HG02943 (cell line): Measurements from ENCODE around the gene SFXN5.
"Not testable (repeated sequence)": the region's sequence is repeated elsewhere in the genome, so short reads cannot be mapped to it uniquely, and the experiment has no call there.

Experiments used
- ATAC-seq: cut with Tn5 transposase; IDR thresholded peaks from one replicate; pipeline ENCODE4 v1.9.1; 2021; ENCODE audit warnings: mild to moderate bottlenecking, low read depth, moderate library complexity; ENCODE audit not compliant: unreplicated experiment

SFXN5 gene

DNA sequence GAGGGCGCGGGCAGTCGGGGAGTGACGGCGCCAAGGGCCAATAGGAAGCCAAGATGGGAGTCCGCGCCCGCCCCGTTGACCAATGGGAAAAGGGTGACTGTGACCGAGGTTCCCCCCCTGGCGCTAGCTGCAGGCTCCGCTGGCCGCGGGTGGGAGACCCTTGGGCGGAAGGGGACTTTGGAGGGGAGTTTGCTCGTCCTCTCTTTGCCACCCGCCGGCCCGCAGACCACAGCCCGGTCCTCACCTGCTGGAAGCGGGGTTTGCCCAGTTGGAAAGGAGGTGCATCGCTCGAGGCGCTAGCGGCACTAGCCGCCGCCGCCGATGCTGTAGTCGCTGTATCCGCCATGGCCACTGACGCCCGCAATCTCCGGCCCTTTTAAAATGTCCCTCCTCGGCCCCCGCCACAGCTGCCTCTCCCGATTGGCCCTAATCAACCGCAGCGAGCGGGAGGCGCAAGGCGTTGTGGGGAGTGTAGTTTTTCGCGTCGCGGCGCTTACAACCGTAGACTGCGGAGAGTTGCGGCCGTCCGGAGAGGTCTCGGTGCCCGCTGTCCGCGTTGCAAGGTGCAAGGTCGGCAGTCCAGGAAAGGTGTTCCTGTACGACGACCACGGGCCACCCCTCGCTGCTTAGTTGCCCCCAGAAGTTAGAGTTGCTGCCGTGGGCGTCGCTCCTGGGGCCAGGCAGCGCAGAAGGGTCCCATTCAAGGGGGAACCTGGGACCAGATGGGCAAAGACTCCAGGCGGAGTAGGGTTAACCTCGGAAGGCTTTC, at the start of gene SFXN5:
Gene SFXN5 (minus strand): TSS at position 353 of the 769 bp plus-strand sequence. CDS start 7 bp downstream, at position 346.
- peak; percentile 92 for ATAC-seq

GRCh38 chr2:73119611-73120239, 48.2 kb upstream of the SFXN5 start:
- ATAC-seq, result not testable (repeated sequence)

- ATAC-seq, result no peak
These were observed 45.9 kb upstream of the SFXN5 start for GRCh38 chr2:73117441-73117840.

GRCh38 chr2:73116182-73116960, 44.9 kb upstream of the SFXN5 start:
- ATAC-seq, result no peak

DNA sequence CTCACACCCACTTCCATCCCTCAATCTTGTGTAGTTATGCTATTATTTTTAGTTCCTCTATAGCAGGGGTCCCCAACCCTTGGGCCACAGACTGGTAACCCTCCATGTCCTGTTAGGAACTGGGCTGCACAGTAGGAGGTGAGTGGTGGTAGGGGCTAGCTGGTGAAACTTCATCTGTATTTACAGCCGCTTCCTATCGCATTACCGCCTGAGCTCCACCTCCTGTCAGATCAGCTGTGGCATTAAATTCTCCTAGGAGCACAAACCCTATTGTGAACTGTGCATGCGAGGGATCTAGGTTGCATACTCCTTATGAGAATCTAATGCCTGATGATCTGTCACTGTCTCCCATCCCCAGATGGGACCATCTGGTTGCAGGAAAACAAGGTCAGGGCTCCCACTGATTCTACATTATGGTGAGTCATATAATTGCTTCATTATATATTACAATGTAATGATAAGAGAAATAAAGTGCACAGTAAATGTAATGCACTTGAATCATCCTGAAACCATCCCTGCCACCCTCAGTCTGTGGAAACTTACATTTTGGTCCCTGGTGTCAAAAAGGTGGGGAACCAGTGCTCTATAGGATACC, 42.9 kb upstream of the SFXN5 start:
- ATAC-seq, result no peak

GRCh38 chr2:73112913-73113854, 41.7 kb upstream of the SFXN5 start, which contains the start of gene RAB11FIP5:
RAB11FIP5 (minus strand) TSS chr2:73112948; CDS start chr2:73112777, 171 bp downstream.
- ATAC-seq, result no peak

DNA sequence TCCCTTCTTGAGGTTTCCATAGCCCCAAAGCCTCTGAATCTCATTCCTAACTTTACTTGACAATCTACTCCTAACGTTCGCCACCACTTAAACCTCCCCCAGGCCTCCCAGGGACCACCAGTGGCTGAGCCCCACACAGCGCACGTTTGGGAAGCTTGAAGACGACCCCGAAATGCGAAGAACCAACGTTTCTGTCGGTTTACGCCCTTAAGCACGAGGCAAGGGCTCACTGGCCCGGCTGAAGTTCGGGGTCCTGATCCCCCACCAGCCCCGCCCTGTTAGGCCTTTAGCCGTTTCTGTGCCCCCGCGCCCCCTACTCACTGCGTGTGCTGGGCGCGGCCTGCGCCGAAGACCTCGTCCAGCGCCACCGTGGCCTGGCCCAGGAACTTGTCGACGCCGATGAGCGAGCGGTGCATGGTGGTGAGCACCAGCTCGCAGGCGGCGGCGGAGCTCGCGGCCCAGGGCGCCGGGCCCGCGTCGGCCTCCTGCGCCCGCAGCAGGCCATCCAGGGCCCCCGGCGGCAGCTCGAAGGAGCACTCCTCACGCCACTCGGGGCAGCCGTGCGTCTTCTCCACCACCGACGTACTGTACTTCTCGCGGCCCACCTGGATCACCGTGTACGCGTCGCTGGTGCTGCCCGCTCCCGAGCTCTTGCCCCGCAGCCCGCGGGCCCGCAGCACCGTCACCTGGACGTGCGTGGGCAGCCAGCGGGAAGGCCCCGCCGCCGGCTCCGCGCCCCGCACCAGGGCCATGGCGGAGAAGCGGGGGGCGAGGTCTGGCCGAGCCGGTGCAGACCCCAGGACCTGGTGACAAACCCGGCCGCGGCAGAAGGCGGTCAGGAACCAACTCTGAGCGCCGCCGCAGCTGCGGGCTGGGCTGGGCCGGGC, 40.8 kb upstream of the SFXN5 start:
- no peak for ATAC-seq

GRCh38 chr2:73111073-73112025, 39.8 kb upstream of the SFXN5 start:
- no peak for ATAC-seq

DNA sequence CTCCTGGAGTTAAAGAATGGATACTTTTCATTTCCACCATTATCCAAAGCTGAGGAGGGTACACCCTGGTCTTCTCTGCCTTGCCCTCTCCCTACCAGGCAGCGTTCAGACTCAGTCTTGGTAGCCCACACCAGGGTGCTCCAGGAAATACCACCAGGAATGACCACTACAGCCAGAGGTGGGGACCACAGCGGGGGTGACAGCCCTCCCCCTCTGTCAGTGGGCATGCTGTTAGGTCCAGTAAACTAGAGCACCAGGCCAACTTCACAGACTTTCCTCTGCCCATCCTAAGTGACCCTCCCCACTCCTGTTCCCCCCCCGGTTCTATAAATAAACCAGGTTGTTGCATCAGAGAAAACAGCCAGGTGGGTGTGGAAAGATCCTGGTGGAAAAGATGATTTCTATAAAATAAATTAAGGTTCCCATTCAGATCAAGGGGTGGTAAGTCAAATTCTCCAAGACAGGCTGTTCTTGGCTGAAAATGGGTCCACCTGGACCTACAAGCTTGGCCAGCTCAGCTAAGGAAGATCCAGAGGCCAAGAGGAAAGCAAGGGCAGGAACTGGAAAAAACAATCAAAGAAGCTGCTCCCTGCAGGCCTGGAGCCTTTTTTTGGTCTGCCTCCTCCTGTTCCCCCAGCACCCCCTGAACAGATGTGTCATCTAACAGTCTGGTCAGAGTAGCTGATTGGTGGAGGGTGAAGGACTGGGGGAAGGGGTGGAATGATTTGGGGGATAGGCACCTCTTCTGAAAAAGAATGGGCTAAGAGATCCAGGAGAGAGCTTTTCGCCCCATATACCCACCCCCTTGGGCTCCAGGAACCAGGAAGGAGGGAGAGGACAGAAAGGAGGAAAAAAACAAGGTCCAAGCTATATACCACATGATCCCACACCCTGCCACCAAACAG, 38.9 kb upstream of the SFXN5 start:
- ATAC-seq, result no peak

- no peak for ATAC-seq
These were observed 38.1 kb upstream of the SFXN5 start for GRCh38 chr2:73109431-73110167.

- ATAC-seq, result no peak
These were observed 35.9 kb upstream of the SFXN5 start for GRCh38 chr2:73107211-73107926.

DNA sequence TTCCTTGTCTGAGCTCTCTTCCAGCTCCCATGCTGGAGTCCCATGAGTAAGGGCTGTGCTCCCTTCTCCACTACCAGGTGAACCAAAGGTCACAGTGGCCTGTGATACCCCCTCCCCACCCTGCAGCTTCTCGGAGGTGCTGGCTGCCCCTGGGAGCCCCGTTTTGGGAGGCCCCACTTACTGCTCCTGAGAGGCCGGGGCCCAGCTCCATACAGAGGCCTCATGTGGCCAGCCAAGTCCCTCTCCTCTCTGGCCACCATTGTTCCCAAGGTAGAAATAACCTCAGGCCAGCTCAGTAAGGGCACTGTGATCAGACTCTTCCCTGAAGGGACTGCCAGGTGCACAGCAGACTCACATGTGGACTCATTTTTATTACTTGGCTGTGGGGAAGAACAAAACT, 35.3 kb upstream of the SFXN5 start:
- ATAC-seq, result no peak

GRCh38 chr2:73105511-73105971, 34.0 kb upstream of the SFXN5 start:
- ATAC-seq, result no peak

DNA sequence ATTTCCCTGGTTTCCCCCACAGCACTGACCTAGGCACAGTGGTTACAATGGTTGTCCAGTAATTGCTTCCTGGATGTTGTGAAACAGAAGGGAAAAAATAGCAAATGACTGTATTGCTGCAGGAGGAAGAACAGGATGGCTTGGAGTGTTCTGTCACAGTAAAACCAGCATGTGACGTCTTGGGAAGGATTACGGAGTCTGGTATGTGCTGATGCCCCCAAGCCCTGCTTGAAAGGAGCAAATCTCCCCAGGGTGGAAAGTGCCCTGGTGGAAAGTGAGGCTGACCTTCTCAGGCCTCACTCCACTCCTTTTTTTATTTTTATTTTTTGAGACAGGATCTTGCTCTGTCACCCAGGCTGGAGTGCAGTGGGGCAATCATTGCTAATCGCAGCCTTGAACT, 33.4 kb upstream of the SFXN5 start:
- ATAC-seq, result no peak

DNA sequence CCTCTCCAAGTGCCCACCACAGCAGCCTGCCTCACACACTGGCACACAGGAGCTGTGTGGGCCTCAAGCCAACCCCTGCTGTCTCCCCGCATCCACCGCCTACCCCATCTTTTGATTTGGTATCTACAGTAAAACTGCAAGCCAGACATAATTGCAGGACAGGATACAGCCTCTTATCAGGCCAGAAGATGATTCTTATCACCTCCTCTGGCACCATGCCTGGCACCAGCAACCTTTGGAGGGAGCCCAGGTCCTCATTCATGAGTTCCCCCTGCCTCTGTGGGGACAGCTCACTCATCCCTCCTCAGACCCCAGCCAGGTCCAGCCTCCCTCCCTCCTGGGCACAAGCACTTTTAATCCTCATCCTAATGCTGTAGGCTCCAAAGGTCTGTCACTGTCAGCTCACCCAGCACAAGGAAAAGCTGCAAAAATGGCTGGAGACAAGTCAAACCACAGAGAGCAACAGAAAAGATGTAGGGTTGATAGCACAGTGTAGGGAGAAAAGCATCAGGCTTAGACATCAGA, 31.6 kb upstream of the SFXN5 start:
- ATAC-seq, result no peak
